Measurements from ENCODE around the gene RBM28. TPM values are rescaled to one million over a fixed set of nuclear protein-coding genes. Genes with fewer than 3 reads are reported as not detected.

RBM28 gene
- total RNA-seq, 1 donor from 2014 or later = 54.4 TPM

DNA sequence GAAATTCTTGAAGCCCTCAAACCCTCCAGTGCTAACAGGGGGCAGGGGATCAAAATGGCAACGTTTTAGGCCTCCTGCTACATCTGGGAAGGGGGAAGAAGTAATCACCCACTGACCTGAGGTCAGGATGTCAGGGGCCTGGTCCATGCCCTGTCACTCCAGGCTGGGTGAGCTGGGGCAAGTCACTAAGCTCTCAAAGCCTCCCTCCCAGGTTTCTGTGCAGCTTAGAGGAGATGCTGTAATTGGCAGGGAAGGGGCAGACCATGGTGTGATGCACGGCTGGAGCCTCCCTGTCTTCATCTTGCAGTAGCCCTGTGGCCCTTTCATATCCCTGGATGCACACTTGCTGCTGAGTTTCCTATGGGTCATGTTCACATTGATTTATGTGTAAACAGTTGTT is 75.5 kb downstream of the RBM28 start:
- ChIA-PET CTCF (no interaction called here), POLR2A (no interaction called here)
- Mint-ChIP-seq H3K4me1 (peaks cover 3% of the 10 kb centered on the region), H3K27me3 (peaks cover 48% of the 10 kb centered on the region), H3K9me3 (no peaks in the 10 kb centered on the region), H3K27ac (no peak overlapping the region), H3K4me3 (no peak overlapping the region), H3K36me3 (ENCODE audit: low read depth) (no peaks in the 10 kb centered on the region)
- DNase-seq = no peak
- intact Hi-C loops (cut with micrococcal nuclease) = no loop called here
- ATAC-seq (ENCODE audit: low read depth) = no peak
- TF ChIP-seq, protein P1, sequence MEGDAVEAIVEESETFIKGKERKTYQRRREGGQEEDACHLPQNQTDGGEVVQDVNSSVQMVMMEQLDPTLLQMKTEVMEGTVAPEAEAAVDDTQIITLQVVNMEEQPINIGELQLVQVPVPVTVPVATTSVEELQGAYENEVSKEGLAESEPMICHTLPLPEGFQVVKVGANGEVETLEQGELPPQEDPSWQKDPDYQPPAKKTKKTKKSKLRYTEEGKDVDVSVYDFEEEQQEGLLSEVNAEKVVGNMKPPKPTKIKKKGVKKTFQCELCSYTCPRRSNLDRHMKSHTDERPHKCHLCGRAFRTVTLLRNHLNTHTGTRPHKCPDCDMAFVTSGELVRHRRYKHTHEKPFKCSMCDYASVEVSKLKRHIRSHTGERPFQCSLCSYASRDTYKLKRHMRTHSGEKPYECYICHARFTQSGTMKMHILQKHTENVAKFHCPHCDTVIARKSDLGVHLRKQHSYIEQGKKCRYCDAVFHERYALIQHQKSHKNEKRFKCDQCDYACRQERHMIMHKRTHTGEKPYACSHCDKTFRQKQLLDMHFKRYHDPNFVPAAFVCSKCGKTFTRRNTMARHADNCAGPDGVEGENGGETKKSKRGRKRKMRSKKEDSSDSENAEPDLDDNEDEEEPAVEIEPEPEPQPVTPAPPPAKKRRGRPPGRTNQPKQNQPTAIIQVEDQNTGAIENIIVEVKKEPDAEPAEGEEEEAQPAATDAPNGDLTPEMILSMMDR (IDR thresholded peaks at IDR 0.05) = no peak

DNA sequence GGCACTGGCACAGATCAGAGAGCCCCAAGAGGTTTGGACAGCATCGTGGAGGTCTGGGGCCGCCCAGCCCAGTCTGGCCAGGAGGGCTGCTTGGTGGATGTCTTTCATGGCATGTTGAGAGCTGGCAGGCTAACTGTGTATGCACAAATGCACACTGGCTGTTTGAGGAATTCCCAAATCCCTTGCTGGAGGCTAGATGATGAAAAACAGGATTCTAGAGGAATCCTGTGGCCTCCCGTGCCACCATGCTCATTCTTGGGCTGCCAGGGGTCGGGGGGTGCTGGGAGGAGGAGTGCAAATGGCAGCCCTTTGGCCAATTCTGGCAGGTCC is 76.1 kb downstream of the RBM28 start:
- DNase-seq (no peak), ATAC-seq (ENCODE audit: low read depth) (no peak)
- TF ChIP-seq, protein P1 (IDR thresholded peaks at IDR 0.05) = no peak
- peaks cover 3% of the 10 kb centered on the region for H3K4me1 Mint-ChIP-seq
- no peaks in the 10 kb centered on the region for H3K9me3 Mint-ChIP-seq
- no peaks in the 10 kb centered on the region for H3K36me3 Mint-ChIP-seq (ENCODE audit: low read depth)
- intact Hi-C loops (cut with micrococcal nuclease) = no loop called here
- ChIA-PET CTCF (no interaction called here), POLR2A (no interaction called here)
- H3K27ac Mint-ChIP-seq = no peak overlapping the region
- H3K27me3 Mint-ChIP-seq = peaks cover 46% of the 10 kb centered on the region
- no peak overlapping the region for H3K4me3 Mint-ChIP-seq

DNA sequence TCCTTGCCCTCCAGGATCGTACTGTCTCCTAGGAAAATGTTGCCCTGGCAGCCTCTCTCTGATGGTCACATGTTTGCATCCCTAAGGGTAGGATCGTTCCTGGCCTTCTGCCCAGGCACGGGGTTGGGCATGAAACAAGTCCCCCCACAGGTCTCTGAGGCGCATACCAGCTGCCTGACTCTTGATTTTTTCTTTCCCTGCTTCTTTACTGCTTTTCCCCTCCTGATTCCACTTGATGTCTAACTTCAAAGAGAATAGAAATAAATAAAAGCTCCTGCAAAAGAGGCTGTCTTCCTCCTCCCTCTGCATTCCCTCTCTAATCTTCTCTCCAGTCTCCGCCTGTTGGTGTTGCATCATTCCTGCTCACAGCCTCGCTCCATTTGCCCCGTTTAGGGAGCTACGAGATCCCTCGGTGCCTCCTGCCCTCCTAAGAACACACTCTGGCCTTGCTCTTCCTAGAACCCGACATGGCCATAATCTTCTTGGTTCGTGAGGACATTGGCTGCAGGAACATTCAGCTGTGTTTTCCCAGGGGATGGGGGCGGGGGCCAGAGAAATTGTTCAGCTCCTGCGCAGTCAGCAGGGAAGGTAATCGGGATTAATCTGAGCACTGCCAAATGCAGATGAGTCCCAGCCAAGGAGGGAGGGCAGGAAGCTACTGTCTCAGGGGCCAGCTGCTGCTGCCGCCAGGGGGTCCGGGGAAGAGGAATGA is 76.7 kb downstream of the RBM28 start:
- ChIA-PET CTCF (no interaction called here), POLR2A (no interaction called here)
- Mint-ChIP-seq H3K36me3 (ENCODE audit: low read depth) (no peaks in the 10 kb centered on the region), H3K27ac (no peak overlapping the region), H3K4me1 (peaks cover 3% of the 10 kb centered on the region), H3K9me3 (no peaks in the 10 kb centered on the region), H3K27me3 (peaks cover 44% of the 10 kb centered on the region), H3K4me3 (no peak overlapping the region)
- TF ChIP-seq, protein P1 (IDR thresholded peaks at IDR 0.05) = no peak
- intact Hi-C loops (cut with micrococcal nuclease) = no loop called here
- ATAC-seq (ENCODE audit: low read depth) (no peak), DNase-seq (no peak)

DNA sequence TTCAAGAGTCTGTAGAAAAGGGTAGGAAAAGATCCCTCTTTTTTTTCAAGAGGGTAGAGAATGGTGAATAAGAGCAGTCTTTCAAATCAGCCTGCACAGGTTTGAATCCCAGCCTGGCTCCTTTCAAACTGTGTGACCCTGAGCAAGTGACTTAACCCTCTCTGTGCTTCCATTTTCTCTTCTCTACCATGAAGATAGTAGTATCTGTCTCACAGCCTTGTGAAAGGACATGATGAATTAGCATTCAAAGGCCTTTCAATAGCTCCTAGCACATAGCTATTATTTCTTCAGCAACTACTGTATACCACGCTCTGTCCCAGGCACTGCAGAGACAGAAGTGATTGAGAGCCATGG is 77.2 kb downstream of the RBM28 start:
- Mint-ChIP-seq H3K4me3 (no peak overlapping the region), H3K27me3 (peaks cover 44% of the 10 kb centered on the region), H3K9me3 (no peaks in the 10 kb centered on the region), H3K36me3 (ENCODE audit: low read depth) (no peaks in the 10 kb centered on the region), H3K4me1 (peaks cover 3% of the 10 kb centered on the region), H3K27ac (no peak overlapping the region)
- DNase-seq (no peak), ATAC-seq (ENCODE audit: low read depth) (no peak)
- TF ChIP-seq, protein P1 (IDR thresholded peaks at IDR 0.05) = no peak
- POLR2A ChIA-PET = no interaction called here
- intact Hi-C loops (cut with micrococcal nuclease) = no loop called here
- CTCF ChIA-PET = no interaction called here

DNA sequence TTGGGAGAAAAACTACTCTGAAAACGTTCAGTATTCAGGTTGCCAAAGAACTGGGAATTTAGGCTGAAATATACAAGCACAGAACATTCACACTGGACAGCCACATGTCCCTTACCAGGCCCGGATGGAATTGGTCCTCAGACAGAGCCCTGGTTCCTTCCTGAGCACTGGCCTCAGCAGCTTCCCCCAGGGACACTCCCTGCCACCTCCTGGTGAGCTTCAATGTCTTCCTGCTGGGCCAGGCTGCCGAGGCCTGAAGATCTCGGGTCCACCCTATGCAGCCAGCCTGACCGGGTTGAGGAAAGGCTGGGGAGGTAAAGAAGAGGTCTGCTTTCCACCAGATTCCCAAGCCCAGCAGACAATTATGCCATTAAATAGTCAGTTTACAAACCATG is 77.8 kb downstream of the RBM28 start:
- DNase-seq = no peak
- Mint-ChIP-seq H3K27ac (no peak overlapping the region), H3K27me3 (peaks cover 39% of the 10 kb centered on the region), H3K9me3 (no peaks in the 10 kb centered on the region), H3K36me3 (ENCODE audit: low read depth) (no peaks in the 10 kb centered on the region), H3K4me1 (no peaks in the 10 kb centered on the region), H3K4me3 (no peak overlapping the region)
- no peak for ATAC-seq (ENCODE audit: low read depth)
- ChIA-PET POLR2A (no interaction called here), CTCF (no interaction called here)
- TF ChIP-seq, protein P1 (IDR thresholded peaks at IDR 0.05) = no peak
- intact Hi-C loops (cut with micrococcal nuclease) = no loop called here
